Measurements from ENCODE around the gene CARD9.

Gene CARD9

GRCh38 chr9:136363949-136364748 lies 9.3 kb downstream of the CARD9 start:
- H3K4me3 ChIP-seq (ENCODE audit: low read depth, low read length), result peak overlapping the region; percentile 5
- DNase-seq (ENCODE audit: low read depth), result no peak
- TF ChIP-seq CTCF (IDR thresholded peaks at IDR 0.05; ENCODE audit: control insufficient read depth, extremely low read depth, insufficient read depth), result no peak

GRCh38 chr9:136363106-136363948 lies 10.1 kb downstream of the CARD9 start, which contains the start of gene DNLZ:
TSS of gene DNLZ (minus strand) at chr9:136363744. CDS start at chr9:136363714, 30 bp downstream.
- peak; percentile 90 for TF ChIP-seq CTCF (IDR thresholded peaks at IDR 0.05; ENCODE audit: control insufficient read depth, extremely low read depth, insufficient read depth)
- DNase-seq (ENCODE audit: low read depth), result peak; percentile 78
- H3K4me3 ChIP-seq (ENCODE audit: low read depth, low read length), result peak within 1 kb of the TSS; percentile 60

GRCh38 chr9:136362450-136362784 lies 11.1 kb downstream of the CARD9 start:
- TF ChIP-seq CTCF (IDR thresholded peaks at IDR 0.05; ENCODE audit: control insufficient read depth, extremely low read depth, insufficient read depth), result no peak

GRCh38 chr9:136361754-136362449 lies 11.6 kb downstream of the CARD9 start:
- no peak for DNase-seq (ENCODE audit: low read depth)
- no peak for TF ChIP-seq CTCF (IDR thresholded peaks at IDR 0.05; ENCODE audit: control insufficient read depth, extremely low read depth, insufficient read depth)
- H3K4me3 ChIP-seq (ENCODE audit: low read depth, low read length), result no peak overlapping the region

More at GRCh38 chr9:136362450-136362784, 11.1 kb downstream of the CARD9 start:
- H3K4me3 ChIP-seq (ENCODE audit: low read depth, low read length), result no peak overlapping the region
- no peak for DNase-seq (ENCODE audit: low read depth)

GRCh38 chr9:136361047-136361753 lies 12.3 kb downstream of the CARD9 start:
- no peak for DNase-seq (ENCODE audit: low read depth)
- H3K4me3 ChIP-seq (ENCODE audit: low read depth, low read length), result no peak overlapping the region
- no peak for TF ChIP-seq CTCF (IDR thresholded peaks at IDR 0.05; ENCODE audit: control insufficient read depth, extremely low read depth, insufficient read depth)
